ENCODE data around the gene SNX32.

SNX32 gene

DNA sequence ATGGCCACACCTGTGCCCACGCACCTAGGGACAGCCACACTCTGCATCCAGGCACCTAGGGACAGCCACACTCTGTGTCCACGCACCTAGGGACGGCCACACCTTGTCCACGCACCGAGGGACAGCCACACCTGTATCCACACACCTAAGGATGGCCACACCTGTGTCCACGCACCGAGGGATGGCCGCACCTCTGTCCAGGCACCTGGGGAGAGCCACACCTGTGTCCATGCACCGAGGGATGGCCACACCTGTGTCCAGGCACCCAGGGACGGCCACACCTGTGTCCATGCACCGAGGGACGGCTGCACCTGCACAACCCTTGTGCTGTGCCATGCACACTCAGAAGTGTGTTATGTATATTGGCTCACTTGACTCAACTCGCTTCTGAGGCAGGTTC, 36.1 kb upstream of the SNX32 start:
- no peak for DNase-seq

- DNase-seq = no peak
These were observed 34.9 kb upstream of the SNX32 start for GRCh38 chr11:65798882-65799281.

GRCh38 chr11:65801153-65801987, 32.4 kb upstream of the SNX32 start:
- no peak for DNase-seq

GRCh38 chr11:65802841-65803240, 30.9 kb upstream of the SNX32 start:
- no peak for DNase-seq

DNA sequence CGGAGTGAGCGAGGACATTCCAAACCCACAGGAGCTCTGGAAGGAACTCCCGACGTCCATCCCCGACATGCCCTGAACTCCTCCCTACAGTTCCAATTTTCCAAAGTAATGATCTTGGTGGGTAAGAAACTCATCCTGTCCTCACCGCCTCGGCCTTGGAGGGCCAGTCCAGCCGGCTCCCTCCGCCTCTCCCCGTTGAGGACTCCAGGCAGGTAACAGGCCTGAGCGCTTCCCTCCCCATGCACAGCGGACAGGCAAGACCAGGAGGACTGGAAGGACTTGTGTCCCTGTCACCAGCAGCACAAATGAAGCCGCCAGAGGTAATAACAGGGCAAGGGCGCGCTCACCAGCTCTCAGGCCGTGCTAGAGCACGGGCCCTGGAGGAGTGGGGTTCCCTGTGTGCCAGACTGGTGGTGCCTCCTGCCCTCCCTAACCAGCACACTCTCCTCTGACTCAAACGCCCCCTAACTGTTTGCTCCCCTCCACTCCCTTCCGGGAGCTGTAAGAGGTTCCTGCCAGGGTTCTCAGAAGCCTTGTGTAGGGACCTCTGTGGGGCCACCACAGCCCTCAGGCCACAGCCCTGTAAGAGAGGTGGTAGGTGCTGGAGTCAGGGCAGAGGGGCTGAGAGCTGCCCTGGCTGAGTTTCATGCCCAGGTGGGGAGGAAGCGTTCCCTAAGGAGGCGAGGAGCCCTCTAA, 29.8 kb upstream of the SNX32 start:
- no peak for DNase-seq

DNA sequence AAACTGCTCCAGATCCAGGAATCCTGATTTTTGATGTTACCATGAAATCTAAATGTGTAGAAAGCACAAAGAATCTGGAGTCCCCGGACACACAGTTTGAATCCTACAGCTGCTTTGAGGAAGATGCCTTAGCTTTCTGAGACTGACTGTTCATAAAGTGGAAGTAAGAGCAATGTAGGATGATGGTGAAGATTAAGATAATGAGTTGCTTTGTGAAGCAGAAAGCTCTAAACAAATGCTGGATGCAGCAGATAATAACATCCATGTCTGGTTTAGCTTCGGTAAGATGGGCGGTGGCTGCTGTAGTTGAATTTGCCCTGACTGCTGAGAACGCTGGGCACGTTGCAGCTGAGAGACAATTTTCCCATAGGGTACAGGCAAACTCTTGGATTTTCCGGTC, 26.8 kb upstream of the SNX32 start:
- no peak for DNase-seq

DNA sequence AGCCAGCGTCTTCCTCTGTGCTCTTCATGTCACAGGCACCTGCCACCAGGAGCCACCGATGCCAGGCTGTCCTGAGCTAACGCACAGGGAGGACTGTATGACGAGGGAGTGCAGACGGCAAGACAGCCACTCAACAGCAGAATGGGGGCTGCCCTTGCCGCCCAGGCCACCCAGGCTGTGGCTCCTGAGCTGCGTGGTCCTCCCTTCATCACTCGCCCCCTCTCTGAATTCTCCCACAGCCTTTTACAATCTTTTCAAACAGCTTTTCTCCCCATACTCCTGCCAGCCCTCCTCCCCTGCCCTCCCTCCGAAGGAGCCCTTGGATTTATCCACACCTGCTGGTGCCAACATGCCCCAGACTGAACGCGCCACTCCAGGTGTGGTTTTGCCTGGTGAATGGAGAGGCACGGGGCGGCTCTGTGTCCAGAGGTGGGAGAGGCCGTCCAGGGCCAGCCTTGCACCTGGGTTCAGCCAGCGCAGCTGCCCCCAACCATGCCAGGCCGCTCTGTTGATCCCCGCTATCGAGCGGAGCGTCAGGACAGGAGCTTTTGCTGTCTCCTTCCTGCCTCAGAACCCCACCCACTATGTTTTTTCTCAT, 24.9 kb upstream of the SNX32 start:
- no peak for DNase-seq

DNA sequence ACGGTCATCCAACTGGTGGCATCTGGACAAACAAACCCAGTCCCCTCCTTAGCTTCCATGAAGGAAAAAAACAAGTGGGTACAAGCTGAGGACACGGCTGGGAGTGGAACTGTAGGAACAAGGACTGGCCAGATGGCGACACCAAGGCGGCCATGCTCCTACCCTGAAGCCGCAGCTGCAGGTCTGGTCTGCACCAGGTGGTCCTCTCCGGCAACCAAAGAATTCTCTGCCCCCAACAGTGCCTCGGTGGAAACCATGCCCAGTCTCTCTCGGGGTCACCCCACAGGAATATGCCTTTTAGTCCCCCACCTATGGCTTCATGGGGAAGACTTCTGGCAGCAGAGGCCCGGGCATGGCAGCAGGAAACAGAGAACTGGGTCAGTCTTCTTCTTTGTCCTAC, 24.3 kb upstream of the SNX32 start:
- no peak for DNase-seq

- peak; percentile 20 for DNase-seq
These were observed 23.5 kb upstream of the SNX32 start for GRCh38 chr11:65810046-65810868.

- no peak for DNase-seq
These were observed 21.8 kb upstream of the SNX32 start for GRCh38 chr11:65811764-65812475.

GRCh38 chr11:65814131-65814985, 19.4 kb upstream of the SNX32 start:
- no peak for DNase-seq

DNA sequence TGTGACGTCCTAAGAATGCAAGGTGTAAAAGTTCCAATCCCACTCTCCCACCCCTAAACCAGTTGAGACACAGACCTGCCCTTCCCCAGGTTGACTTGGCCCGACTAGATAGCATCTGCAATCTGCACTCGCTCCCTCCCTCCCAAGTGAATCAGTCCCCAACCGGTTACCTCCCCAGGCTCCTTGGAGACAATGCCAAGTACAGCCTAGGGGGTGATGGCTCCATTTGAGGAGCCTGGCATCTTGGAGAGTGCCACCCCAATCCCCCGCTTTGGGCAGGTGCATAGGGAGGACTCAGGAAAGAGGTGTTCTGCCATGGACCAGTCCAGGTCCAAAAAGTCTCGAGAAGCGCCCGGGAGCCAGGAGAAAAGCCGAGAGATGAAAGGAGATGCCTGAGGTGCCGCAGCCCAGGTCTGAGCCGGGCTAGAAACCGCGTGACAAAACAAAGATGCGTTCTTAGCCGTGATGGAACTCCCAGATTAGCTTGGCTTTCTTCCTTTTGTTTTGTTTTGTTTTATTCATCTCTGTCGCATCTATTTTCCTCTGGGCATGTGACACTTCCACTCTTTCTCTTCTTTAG, 18.7 kb upstream of the SNX32 start:
- DNase-seq = no peak

GRCh38 chr11:65816696-65817095, 17.1 kb upstream of the SNX32 start:
- DNase-seq = no peak

GRCh38 chr11:65817312-65817834, 16.4 kb upstream of the SNX32 start:
- DNase-seq = no peak

DNA sequence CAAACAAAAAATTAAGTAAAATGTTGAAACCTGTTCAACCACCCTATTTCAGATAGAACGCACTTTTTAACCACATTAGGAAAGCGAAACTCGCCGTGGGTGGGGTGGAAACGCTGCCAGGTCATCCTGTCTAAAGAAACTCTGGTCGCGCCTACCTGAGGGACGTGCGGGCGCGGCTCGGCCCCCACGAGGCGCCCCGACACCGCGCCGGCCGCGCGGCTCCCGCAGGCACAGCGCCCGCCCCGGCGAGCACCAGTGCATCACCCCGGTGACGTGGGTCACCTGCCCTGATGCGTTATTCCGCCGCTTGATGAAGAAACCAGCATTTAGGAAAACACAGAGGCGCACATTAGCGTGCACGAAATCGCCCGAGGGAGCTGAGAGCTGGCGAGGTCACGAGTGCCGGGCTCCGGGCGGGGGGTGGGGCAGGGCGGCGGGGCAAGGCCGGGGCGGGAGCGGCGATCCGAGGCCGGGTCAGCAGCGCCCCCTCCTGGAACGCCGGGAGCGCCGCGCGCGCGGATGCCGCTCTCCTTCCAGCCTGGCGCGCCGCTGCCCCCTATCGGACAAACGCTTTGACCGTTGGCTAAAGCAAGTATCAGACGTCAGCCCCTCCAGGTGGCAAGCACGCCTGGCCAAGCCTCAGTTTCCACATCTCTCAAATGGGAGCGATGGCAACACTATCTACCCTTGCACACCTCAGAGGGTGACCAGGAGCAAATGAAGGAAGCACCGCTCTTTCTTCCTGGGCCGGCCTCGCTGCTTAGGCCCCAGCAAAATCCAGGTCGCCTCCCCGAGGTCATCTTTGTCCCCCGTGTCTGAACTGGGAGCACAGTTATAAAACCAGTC, 15.7 kb upstream of the SNX32 start:
- DNase-seq = peak; percentile 85

- DNase-seq = no peak
These were observed 12.7 kb upstream of the SNX32 start for GRCh38 chr11:65821107-65821506.

DNA sequence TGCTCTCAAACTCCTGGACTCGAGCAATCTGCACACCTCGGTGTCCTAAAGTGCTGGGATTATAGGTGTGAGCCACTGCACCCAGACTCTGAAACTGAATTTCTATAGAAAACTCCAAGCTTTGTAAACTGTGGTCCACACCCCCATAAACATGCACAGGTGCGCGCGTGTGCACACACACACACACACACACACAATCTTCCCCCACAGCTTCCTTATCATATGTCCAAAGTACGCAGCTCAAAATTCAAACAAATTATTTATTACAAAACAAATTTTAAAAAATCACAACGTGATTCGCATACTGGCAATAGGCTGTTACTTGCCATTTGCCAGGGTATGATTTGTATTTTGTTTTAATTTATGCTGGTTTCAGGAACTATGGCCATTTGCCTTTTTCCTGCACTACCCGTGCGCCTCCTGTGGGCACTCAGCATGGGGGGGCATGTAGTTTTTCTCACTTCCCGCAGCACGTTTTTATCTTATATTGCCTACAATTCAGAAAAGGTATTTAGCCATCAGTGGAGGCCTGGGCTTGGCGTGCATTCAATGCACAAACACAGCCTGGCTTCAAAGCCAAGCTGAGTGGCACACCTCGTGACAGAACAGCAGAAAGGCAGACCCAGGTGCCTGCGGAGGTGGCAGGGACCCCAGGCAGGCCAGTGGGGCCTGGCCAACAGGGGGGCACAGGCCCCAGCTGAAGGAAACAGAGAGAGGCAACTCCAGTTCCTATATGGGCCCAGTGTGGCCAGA, 10.8 kb upstream of the SNX32 start:
- DNase-seq = no peak

DNA sequence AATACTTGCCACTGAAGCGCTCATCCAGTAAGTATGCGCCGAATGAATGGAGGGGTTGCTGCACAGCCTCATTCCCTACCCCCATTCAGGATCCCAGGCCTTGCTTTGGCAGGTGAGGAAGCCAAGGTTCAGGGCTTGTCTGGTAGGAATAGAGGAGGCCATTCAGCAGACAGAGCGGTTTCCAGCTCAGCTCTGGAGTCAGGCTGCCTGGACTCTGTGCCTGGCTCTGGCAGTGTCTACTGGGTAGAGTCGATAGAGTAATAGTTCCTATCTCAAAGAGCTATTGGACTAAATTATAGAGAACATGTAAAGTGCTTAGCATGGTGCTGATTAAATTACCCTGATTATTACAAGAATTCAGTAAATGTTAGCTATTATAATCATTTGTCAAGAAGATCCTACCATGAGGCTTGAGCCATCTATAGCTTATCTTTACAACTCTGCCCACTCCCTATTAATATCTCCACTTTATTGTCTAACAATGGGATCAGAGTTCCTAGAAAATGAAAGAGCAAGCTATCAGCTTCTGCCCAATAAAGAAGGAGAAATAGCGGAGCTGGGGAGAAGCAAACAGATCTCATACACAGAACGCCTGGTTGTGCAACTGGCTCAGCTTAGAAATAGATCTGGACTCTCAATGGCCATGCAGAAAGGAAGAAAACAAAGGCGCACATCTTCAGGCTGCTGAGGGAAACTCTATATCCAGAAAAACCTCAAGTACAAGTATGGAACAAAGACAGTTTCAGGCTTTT, 6.6 kb upstream of the SNX32 start:
- DNase-seq = no peak
